Tongue (tissue), 3 donors: ENCODE measurements around the gene PRH1. TPM values are rescaled to one million over a fixed set of nuclear protein-coding genes. Genes with fewer than 3 reads are reported as not detected.

ENCODE experiments used
- DNase-seq: peaks from one replicate; pipeline ENCODE4 v3.0.0-alpha.2; 2015
- small RNA-seq: library from RNA; depleted of rRNA; stranded (forward); fragments of <200 nt; gene quantifications from one replicate; pipeline ENCODE3, GENCODE V24; 2014; ENCODE audit warnings: low replicate concordance
- total RNA-seq: library from RNA; depleted of rRNA; stranded (reverse); fragments of >200 nt; gene quantifications from one replicate; pipeline ENCODE4 v1.2.3, GENCODE V29; 2014

The PRH1 gene
- total RNA-seq, 1 donor from 2014 or later: 85.8 TPM

GRCh38 chr12:10838461-10838860, 45.6 kb downstream of the PRH1 start:
- DNase-seq: no peak

Small RNA genes lying within 50 kb of the gene (small RNA-seq; reads per million reads assigned to genes)
- gene PRR4: 0.06 reads per million

Other genes with a start within 250 kb of the PRH1 start
- gene STYK1, start 210.2 kb downstream of the PRH1 start, total RNA-seq: 1.7 TPM
- 454 TPM for gene YBX3, start 160.9 kb downstream of the PRH1 start, total RNA-seq
- not detected for gene TAS2R7, start 81.6 kb downstream of the PRH1 start, total RNA-seq
- gene TAS2R8, start 77.0 kb downstream of the PRH1 start, total RNA-seq: not detected
- gene TAS2R9, start 74.1 kb downstream of the PRH1 start, total RNA-seq: not detected
- 2.8 TPM for gene TAS2R10, start 57.9 kb downstream of the PRH1 start, total RNA-seq
- 19.3 TPM for gene PRR4, start 34.8 kb downstream of the PRH1 start, total RNA-seq
- gene TAS2R13, start 25.3 kb upstream of the PRH1 start, total RNA-seq: 3.2 TPM
- 335 TPM for gene PRH2, start 45.0 kb upstream of the PRH1 start, total RNA-seq
- gene TAS2R14, start 55.0 kb upstream of the PRH1 start, total RNA-seq: 9.1 TPM
- gene TAS2R50, start 102.7 kb upstream of the PRH1 start, total RNA-seq: 10.7 TPM
- 8.2 TPM for gene TAS2R20, start 114.0 kb upstream of the PRH1 start, total RNA-seq
- gene TAS2R19, start 138.4 kb upstream of the PRH1 start, total RNA-seq: 17.1 TPM
- gene TAS2R31, start 147.2 kb upstream of the PRH1 start, total RNA-seq: 17.7 TPM
- 8.4 TPM for gene TAS2R46, start 178.0 kb upstream of the PRH1 start, total RNA-seq
- gene TAS2R43, start 208.1 kb upstream of the PRH1 start, total RNA-seq: 20.5 TPM